CD14-positive monocyte (primary cell): ENCODE data around the gene ANTXR1. TPM values are rescaled to one million over a fixed set of nuclear protein-coding genes. Genes with fewer than 3 reads are reported as not detected.

Experiments used
- DNase-seq, 3 donors: peaks; one replicate each; pipeline ENCODE4 v3.0.0-alpha.2; 2011 to 2022
- H2AFZ ChIP-seq: 2 replicates; pipeline ENCODE4 v1.6.0; 2012; ENCODE audit warnings: mild to moderate bottlenecking, low read depth, low read length, inconsistent platforms; ENCODE audit not compliant: insufficient read depth, poor library complexity, severe bottlenecking
- H3K27ac ChIP-seq, 2 donors: 1 replicate in 1 of 2; 2 replicates in 1 of 2; pipeline ENCODE4 v1.5.1; 2012 to 2013; ENCODE audit warnings: low read length in 2 of 2, control low read depth in 1 of 2, inconsistent platforms in 1 of 2, low read depth in 1 of 2, mild to moderate bottlenecking in 1 of 2
- H3K27me3 ChIP-seq, 2 donors: one replicate each; pipeline versions ENCODE4 v1.6.0 to v1.6.1; 2011 to 2013; ENCODE audit warnings: low read length in 2 of 2; ENCODE audit not compliant: control insufficient read depth in 2 of 2, insufficient read depth in 2 of 2
- H3K36me3 ChIP-seq, 2 donors: replicated peaks in 1 of 2; 1 replicate in 1 of 2; 2 replicates in 1 of 2; pipeline versions ENCODE4 v1.5.1 to v1.6.1; 2012 to 2013; ENCODE audit warnings: low read length in 2 of 2, control low read depth in 1 of 2, inconsistent platforms in 1 of 2, mild to moderate bottlenecking in 1 of 2; ENCODE audit not compliant: insufficient read depth in 2 of 2, control insufficient read depth in 1 of 2
- H3K4me1 ChIP-seq, 2 donors: 1 replicate in 1 of 2; 2 replicates in 1 of 2; pipeline versions ENCODE4 v1.5.1 to v1.6.1; 2012 to 2013; ENCODE audit warnings: low read length in 2 of 2, control low read depth in 1 of 2, inconsistent platforms in 1 of 2, mild to moderate bottlenecking in 1 of 2, moderate library complexity in 1 of 2; ENCODE audit not compliant: insufficient read depth in 2 of 2, control insufficient read depth in 1 of 2
- H3K4me2 ChIP-seq: replicated peaks from 2 replicates; pipeline ENCODE3; 2012; ENCODE audit warnings: low read length, moderate library complexity, mild to moderate bottlenecking; ENCODE audit not compliant: poor library complexity, severe bottlenecking; ENCODE audit errors: extremely low read depth
- H3K4me3 ChIP-seq, 3 experiments: fragments of 200-600 bp in 1 of 3; sonication (generic) in 1 of 3; replicated peaks in 1 of 3; 1 replicate in 2 of 3; 2 replicates in 1 of 3; pipeline ENCODE4 v1.5.1; 2011 to 2013; ENCODE audit warnings: low read length in 3 of 3, mild to moderate bottlenecking in 3 of 3, control low read depth in 2 of 3, low read depth in 2 of 3, inconsistent platforms in 1 of 3, moderate library complexity in 1 of 3
- H3K79me2 ChIP-seq: 2 replicates; pipeline ENCODE4 v1.6.0; 2012; ENCODE audit warnings: mild to moderate bottlenecking, control low read depth, inconsistent platforms, low read length, moderate library complexity; ENCODE audit not compliant: insufficient read depth
- H3K9ac ChIP-seq: 2 replicates; pipeline ENCODE4 v1.6.0; 2017; ENCODE audit warnings: low read length, mild to moderate bottlenecking; ENCODE audit not compliant: insufficient read depth, poor library complexity, severe bottlenecking
- H3K9me3 ChIP-seq, 2 donors: replicated peaks in 1 of 2; 1 replicate in 1 of 2; 2 replicates in 1 of 2; pipeline versions ENCODE4 v1.5.1 to v1.6.1; 2012 to 2013; ENCODE audit warnings: low read length in 2 of 2, control low read depth in 1 of 2; ENCODE audit not compliant: control insufficient read depth in 1 of 2, insufficient read depth in 1 of 2
- H4K20me1 ChIP-seq: 2 replicates; pipeline ENCODE4 v1.6.0; 2012; ENCODE audit warnings: mild to moderate bottlenecking, low read length, control low read depth, moderate library complexity; ENCODE audit not compliant: insufficient read depth
- H3K27ac Mint-ChIP-seq, 7 donors: one replicate each; pipeline ENCODE4 v1.8.0; 2020; ENCODE audit warnings: mild to moderate bottlenecking in 7 of 7, mixed read lengths in 7 of 7, moderate library complexity in 6 of 7, inconsistent platforms in 2 of 7
- H3K27me3 Mint-ChIP-seq, 3 donors: one replicate each; pipeline ENCODE4 v1.8.0; 2021 to 2022; ENCODE audit warnings: low read depth in 3 of 3, mild to moderate bottlenecking in 3 of 3, mixed read lengths in 3 of 3, moderate library complexity in 3 of 3, inconsistent platforms in 1 of 3
- H3K36me3 Mint-ChIP-seq, 2 donors: one replicate each; pipeline ENCODE4 v1.8.0; 2020; ENCODE audit warnings: mixed read lengths in 2 of 2, inconsistent platforms in 1 of 2, mild to moderate bottlenecking in 1 of 2
- H3K4me1 Mint-ChIP-seq: one replicate; pipeline ENCODE4 v1.8.0; 2020; ENCODE audit warnings: mild to moderate bottlenecking, mixed read lengths
- H3K4me3 Mint-ChIP-seq, 2 donors: one replicate each; pipeline ENCODE4 v1.8.0; 2020; ENCODE audit warnings: mild to moderate bottlenecking in 2 of 2, mixed read lengths in 2 of 2, moderate library complexity in 1 of 2
- H3K9me3 Mint-ChIP-seq, 7 donors: one replicate each; pipeline ENCODE4 v1.8.0; 2020 to 2022; ENCODE audit warnings: mixed read lengths in 7 of 7, mild to moderate bottlenecking in 6 of 7, moderate library complexity in 6 of 7, inconsistent platforms in 2 of 7
- WGBS: methylation state at CpG from one replicate; pipeline ENCODE4 v1.1.5; 2013; ENCODE audit warnings: missing lambda C conversion rate; ENCODE audit not compliant: insufficient coverage; 5-methylcytosine and 5-hydroxymethylcytosine counted together
- intact Hi-C, 2 donors: fragments of 100-400 bp; cut with micrococcal nuclease; formaldehyde crosslinking; loops; one replicate each; pipeline versions ENCODE4 v1.15.0 to v1.15.1; 2023
- polyA plus RNA-seq, 3 donors: library from polyadenylated mRNA; depleted of rRNA in 1 of 3; unstranded in 2 of 3; stranded (reverse) in 1 of 3; fragments of 300-500 nt in 2 of 3; fragments of >200 nt in 1 of 3; fragmentation: Illumina TruSeq in 2 of 3; gene quantifications; 1 replicate in 2 of 3; 2 replicates in 1 of 3; pipeline ENCODE4 v1.2.3, GENCODE V29; 2012 to 2021
- TF ChIP-seq, protein P1 (sequence below): fragments of 200-600 bp; IDR thresholded peaks from one replicate; pipeline ENCODE4 v1.8.0; 2022; ENCODE audit warnings: antibody characterized with exemption, mild to moderate bottlenecking

The ANTXR1 gene
- polyA plus RNA-seq, 3 donors, result not detected

DNA sequence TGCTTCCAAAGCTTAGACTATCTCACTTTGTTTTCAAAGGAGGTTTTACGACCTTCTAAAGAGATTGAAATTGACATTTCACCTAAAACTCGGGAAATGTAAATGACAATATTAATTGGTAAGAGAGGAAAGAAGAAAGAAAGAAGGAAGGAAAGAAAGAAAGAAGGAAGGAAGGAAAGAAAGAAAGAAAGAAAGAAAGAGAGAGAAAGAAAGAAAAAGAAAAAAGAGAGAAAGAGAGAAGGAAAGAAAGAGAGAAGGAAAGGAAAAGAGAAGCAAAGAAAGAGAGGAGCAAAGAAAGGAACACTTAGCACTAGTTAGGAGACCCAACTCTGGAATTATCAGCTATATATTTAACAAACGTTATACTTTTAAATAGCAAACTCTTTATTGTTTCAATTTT, 34.9 kb upstream of the ANTXR1 start:
- Mint-ChIP-seq H3K4me1 (no peaks in the 10 kb centered on the region), H3K27ac (no peak overlapping the region), H3K4me3 (no peak overlapping the region), H3K9me3 (peaks cover 0 to 4% (median 0%) of the 10 kb centered on the region in 7 donors), H3K36me3 (no peaks in the 10 kb centered on the region), H3K27me3 (peaks cover 4 to 6% (median 5%) of the 10 kb centered on the region in 3 donors)
- WGBS, result no CpG with 5 or more reads among the region's 3 CpGs
- Histone ChIP-seq H3K9ac (no peak overlapping the region), H3K4me2 (no peak overlapping the region), H3K79me2 (no peaks in the 10 kb centered on the region), H3K9me3 (no peaks in the 10 kb centered on the region), H2AFZ (no peak overlapping the region), H3K4me1 (no peaks in the 10 kb centered on the region), H3K36me3 (no peaks in the 10 kb centered on the region), H3K4me3 (no peak overlapping the region), H4K20me1 (no peaks in the 10 kb centered on the region), H3K27ac (no peak overlapping the region), H3K27me3 (no peaks in the 10 kb centered on the region)
- DNase-seq, result no peak
- intact Hi-C loops, result no loop called here
- TF ChIP-seq, protein P1, sequence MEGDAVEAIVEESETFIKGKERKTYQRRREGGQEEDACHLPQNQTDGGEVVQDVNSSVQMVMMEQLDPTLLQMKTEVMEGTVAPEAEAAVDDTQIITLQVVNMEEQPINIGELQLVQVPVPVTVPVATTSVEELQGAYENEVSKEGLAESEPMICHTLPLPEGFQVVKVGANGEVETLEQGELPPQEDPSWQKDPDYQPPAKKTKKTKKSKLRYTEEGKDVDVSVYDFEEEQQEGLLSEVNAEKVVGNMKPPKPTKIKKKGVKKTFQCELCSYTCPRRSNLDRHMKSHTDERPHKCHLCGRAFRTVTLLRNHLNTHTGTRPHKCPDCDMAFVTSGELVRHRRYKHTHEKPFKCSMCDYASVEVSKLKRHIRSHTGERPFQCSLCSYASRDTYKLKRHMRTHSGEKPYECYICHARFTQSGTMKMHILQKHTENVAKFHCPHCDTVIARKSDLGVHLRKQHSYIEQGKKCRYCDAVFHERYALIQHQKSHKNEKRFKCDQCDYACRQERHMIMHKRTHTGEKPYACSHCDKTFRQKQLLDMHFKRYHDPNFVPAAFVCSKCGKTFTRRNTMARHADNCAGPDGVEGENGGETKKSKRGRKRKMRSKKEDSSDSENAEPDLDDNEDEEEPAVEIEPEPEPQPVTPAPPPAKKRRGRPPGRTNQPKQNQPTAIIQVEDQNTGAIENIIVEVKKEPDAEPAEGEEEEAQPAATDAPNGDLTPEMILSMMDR, result no peak

- no peak overlapping the region for H3K4me2 ChIP-seq
- H3K9ac ChIP-seq, result no peak overlapping the region
- no peaks in the 10 kb centered on the region for H3K9me3 ChIP-seq
- no peak overlapping the region for H3K27ac Mint-ChIP-seq
- no peaks in the 10 kb centered on the region for H3K27me3 ChIP-seq
- intact Hi-C loops, result no loop called here
- peaks cover 0 to 4% (median 0%) of the 10 kb centered on the region in 7 donors for H3K9me3 Mint-ChIP-seq
- H4K20me1 ChIP-seq, result no peaks in the 10 kb centered on the region
- no peak for DNase-seq
- no peaks in the 10 kb centered on the region for H3K79me2 ChIP-seq
- H3K4me1 Mint-ChIP-seq, result no peaks in the 10 kb centered on the region
- no peak overlapping the region for H2AFZ ChIP-seq
- no peaks in the 10 kb centered on the region for H3K36me3 ChIP-seq
- TF ChIP-seq, protein P1, result no peak
- no peaks in the 10 kb centered on the region for H3K36me3 Mint-ChIP-seq
- H3K27me3 Mint-ChIP-seq, result peaks cover 3 to 6% (median 4%) of the 10 kb centered on the region in 3 donors
- no peak overlapping the region for H3K4me3 ChIP-seq
- WGBS, result no CpG with 5 or more reads among the region's 1 CpG
- no peak overlapping the region for H3K4me3 Mint-ChIP-seq
- H3K4me1 ChIP-seq, result no peaks in the 10 kb centered on the region
- no peak overlapping the region for H3K27ac ChIP-seq
Measured at GRCh38 chr2:68980956-68981355, 32.0 kb upstream of the ANTXR1 start.
